T-helper 17 cell (primary cell): Measurements from ENCODE around the gene ADAMTS20. TPM values are rescaled to one million over a fixed set of nuclear protein-coding genes. Genes with fewer than 3 reads are reported as not detected.

Experiments
- ATAC-seq: fragments of 150-1000 bp; cut with Tn5 transposase; 2 replicates; pipeline ENCODE4 v1.10.0; 2021; ENCODE audit warnings: mild to moderate bottlenecking, moderate library complexity
- DNase-seq, 3 donors: peaks; one replicate each; pipeline versions ENCODE4 v3.0.0 to v3.0.0-alpha.2; 2020 to 2021
- H3K9me3 ChIP-seq: one replicate; pipeline ENCODE4 v1.7.0; 2013; ENCODE audit warnings: low read length, mild to moderate bottlenecking; ENCODE audit not compliant: control insufficient read depth, poor library complexity, severe bottlenecking
- H3K27ac Mint-ChIP-seq: one replicate; pipeline ENCODE4 v1.8.0; 2022; ENCODE audit warnings: mild to moderate bottlenecking, moderate library complexity, mixed read lengths
- H3K27me3 Mint-ChIP-seq: one replicate; pipeline ENCODE4 v1.8.0; 2022; ENCODE audit warnings: mixed read lengths
- H3K36me3 Mint-ChIP-seq: one replicate; pipeline ENCODE4 v1.8.0; 2022; ENCODE audit warnings: low read depth, mixed read lengths
- H3K4me1 Mint-ChIP-seq: one replicate; pipeline ENCODE4 v1.8.0; 2022; ENCODE audit warnings: mild to moderate bottlenecking, mixed read lengths
- H3K4me3 Mint-ChIP-seq: one replicate; pipeline ENCODE4 v1.8.0; 2022; ENCODE audit warnings: mild to moderate bottlenecking, moderate library complexity, mixed read lengths
- total RNA-seq, 4 donors: library from RNA in 2 of 4; stranded (reverse) in 2 of 4; gene quantifications; one replicate each; pipeline ENCODE4 v1.2.3 and lab custom pipeline; 2022 to 2026

The ADAMTS20 gene
- total RNA-seq, 2 donors from 2014 or later: not detected

- Mint-ChIP-seq H3K27me3 (no peaks in the 10 kb centered on the region), H3K36me3 (no peaks in the 10 kb centered on the region), H3K27ac (no peak overlapping the region), H3K4me3 (no peak overlapping the region), H3K4me1 (no peaks in the 10 kb centered on the region)
- no peaks in the 10 kb centered on the region for H3K9me3 ChIP-seq
- no peak for DNase-seq
- no peak for ATAC-seq
Measured at GRCh38 chr12:43312991-43313505, 239.0 kb downstream of the ADAMTS20 start.

DNA sequence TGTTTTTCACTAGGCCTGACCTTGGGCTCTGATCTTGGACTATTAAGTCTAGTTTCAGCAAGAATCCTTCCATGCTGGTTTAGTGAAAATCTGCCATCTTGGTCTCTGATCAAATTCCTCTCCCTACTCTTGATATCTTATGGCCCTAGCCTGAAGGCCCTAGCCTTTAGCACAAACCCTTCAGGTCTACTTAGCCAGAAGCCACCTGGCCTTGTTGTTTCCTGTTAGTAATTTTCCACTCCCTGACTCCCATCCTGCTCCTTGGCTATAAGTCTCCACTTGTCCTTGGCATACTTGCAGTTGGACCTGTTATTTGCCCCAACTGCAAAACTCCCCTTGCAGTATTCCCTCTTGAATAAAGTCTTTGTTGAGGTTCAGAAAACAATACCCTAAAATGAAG, 241.4 kb downstream of the ADAMTS20 start:
- Mint-ChIP-seq H3K4me3 (no peak overlapping the region), H3K4me1 (no peaks in the 10 kb centered on the region), H3K36me3 (no peaks in the 10 kb centered on the region), H3K27me3 (no peaks in the 10 kb centered on the region), H3K27ac (no peak overlapping the region)
- DNase-seq: no peak
- no peak for ATAC-seq
- H3K9me3 ChIP-seq: no peaks in the 10 kb centered on the region

- Mint-ChIP-seq H3K27me3 (no peaks in the 10 kb centered on the region), H3K36me3 (no peaks in the 10 kb centered on the region), H3K4me3 (no peak overlapping the region), H3K27ac (no peak overlapping the region), H3K4me1 (no peaks in the 10 kb centered on the region)
- H3K9me3 ChIP-seq: no peaks in the 10 kb centered on the region
- DNase-seq (no peak), ATAC-seq (no peak)
Measured at GRCh38 chr12:43309959-43310358, 242.0 kb downstream of the ADAMTS20 start.

DNA sequence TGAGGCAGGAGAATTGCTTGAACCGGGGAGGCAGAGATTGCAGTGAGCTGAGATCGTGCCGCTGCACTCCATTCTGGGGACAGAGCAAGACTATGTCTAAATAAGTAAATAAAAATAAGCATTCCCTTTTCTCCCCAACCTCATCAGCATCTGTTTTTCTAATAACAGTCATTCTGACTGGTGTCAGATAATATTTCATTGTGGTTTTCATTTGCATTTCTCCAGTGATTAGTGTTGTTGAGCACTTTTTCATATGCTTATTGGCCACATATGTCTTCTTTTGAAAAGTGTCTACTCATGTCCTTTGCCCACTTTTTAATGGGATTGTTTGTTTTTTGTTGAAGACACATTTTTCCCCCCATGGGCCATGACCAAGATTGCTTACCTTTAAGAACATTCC, 243.2 kb downstream of the ADAMTS20 start:
- Mint-ChIP-seq H3K4me1 (no peaks in the 10 kb centered on the region), H3K4me3 (no peak overlapping the region), H3K27me3 (no peaks in the 10 kb centered on the region), H3K36me3 (no peaks in the 10 kb centered on the region), H3K27ac (no peak overlapping the region)
- ATAC-seq (no peak), DNase-seq (no peak)
- H3K9me3 ChIP-seq: no peaks in the 10 kb centered on the region

DNA sequence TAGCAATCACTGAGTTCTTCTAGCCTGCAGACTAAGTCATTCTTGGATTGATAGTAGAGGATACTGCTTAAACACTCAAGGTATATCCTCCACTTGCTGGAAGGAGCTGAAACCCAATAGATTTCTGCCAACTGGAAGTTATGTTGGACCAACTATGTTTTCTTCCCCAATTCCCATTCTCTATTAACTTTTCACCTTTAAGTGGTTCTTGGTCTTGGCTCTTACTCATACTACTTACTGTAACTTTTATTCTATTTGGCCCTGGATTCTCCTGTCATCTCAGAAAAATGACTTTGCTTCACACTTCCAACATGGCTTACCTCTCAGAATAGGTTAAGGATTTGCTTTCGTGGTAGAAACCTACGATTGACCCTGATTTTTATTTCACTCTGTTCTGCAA, 244.9 kb downstream of the ADAMTS20 start:
- DNase-seq: no peak
- no peak for ATAC-seq
- H3K9me3 ChIP-seq: no peaks in the 10 kb centered on the region
- no peaks in the 10 kb centered on the region for H3K27me3 Mint-ChIP-seq
- H3K36me3 Mint-ChIP-seq: no peaks in the 10 kb centered on the region
- H3K4me1 Mint-ChIP-seq: no peaks in the 10 kb centered on the region
- H3K27ac Mint-ChIP-seq: no peak overlapping the region
- H3K4me3 Mint-ChIP-seq: no peak overlapping the region

- Mint-ChIP-seq H3K27ac (no peak overlapping the region), H3K4me3 (no peak overlapping the region), H3K4me1 (no peaks in the 10 kb centered on the region), H3K36me3 (no peaks in the 10 kb centered on the region), H3K27me3 (no peaks in the 10 kb centered on the region)
- DNase-seq (no peak), ATAC-seq (no peak)
- no peaks in the 10 kb centered on the region for H3K9me3 ChIP-seq
Measured at GRCh38 chr12:43306066-43306465, 245.9 kb downstream of the ADAMTS20 start.

DNA sequence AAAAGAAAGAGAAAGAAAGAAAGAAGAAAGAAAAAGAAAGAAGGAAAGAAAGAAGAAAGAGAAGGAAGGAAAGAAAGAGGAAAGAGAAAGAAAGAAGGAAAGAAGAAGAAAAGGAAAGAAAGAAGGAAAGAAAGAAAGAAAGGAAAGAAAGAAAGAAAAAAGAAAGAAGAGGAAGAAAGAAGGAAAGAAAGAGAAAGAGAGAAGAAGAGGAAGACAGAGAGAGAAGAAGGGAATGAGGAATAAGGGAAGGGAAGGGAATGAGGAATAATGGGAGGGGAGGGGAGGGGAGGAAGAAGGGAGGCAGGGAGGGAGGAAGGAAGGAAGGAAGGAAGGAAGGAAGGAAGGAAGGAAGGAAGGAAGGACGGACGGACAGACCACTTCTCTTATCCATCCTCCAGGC, 246.9 kb downstream of the ADAMTS20 start:
- no peak overlapping the region for H3K27ac Mint-ChIP-seq
- no peaks in the 10 kb centered on the region for H3K36me3 Mint-ChIP-seq
- DNase-seq: no peak
- no peak overlapping the region for H3K4me3 Mint-ChIP-seq
- H3K27me3 Mint-ChIP-seq: no peaks in the 10 kb centered on the region
- H3K9me3 ChIP-seq: no peaks in the 10 kb centered on the region
- no peak for ATAC-seq
- no peaks in the 10 kb centered on the region for H3K4me1 Mint-ChIP-seq

Other genes starting within 250 kb of the ADAMTS20 start
- gene PUS7L, start 206.6 kb upstream of the ADAMTS20 start, total RNA-seq: 10 to 100 TPM; 10.7 to 16.8 TPM
- gene IRAK4, start 206.7 kb upstream of the ADAMTS20 start, total RNA-seq: 10 to 100 TPM; 44.5 to 53.6 TPM